Bronchial epithelial cell (primary cell): Measurements from ENCODE around the gene P2RY13. TPM values are rescaled to one million over a fixed set of nuclear protein-coding genes. Genes with fewer than 3 reads are reported as not detected.

Source experiments
- DNase-seq: peaks from one replicate; pipeline ENCODE4 v3.0.0-alpha.2; 2010; ENCODE audit warnings: low read depth
- FAIRE-seq: peaks from 2 replicates; lab custom pipeline; 2011; peaks lifted over from hg19 to GRCh38; lab: Jason Lieb, UNC
- H3K27me3 ChIP-seq: 2 replicates; pipeline ENCODE4 v1.5.1; 2011; ENCODE audit warnings: low read length; ENCODE audit not compliant: control insufficient read depth, insufficient read depth
- H3K36me3 ChIP-seq: 2 replicates; pipeline ENCODE4 v1.5.1; 2011; ENCODE audit warnings: low read length; ENCODE audit not compliant: control insufficient read depth, insufficient read depth
- H3K4me3 ChIP-seq: 2 replicates; pipeline ENCODE4 v1.5.1; 2011; ENCODE audit warnings: mild to moderate bottlenecking, low read depth, low read length, control low read depth
- total RNA-seq: library from RNA; depleted of rRNA; stranded (reverse); fragments of >200 nt; gene quantifications from 2 replicates; pipeline ENCODE4 v1.2.1, GENCODE V29; 2014
- TF ChIP-seq, protein P1 (sequence below): IDR thresholded peaks from 2 replicates; pipeline ENCODE4 v1.5.1; 2011; ENCODE audit warnings: mild to moderate bottlenecking, moderate library complexity, low read length, control low read depth, inconsistent platforms; ENCODE audit not compliant: insufficient read depth, severe bottlenecking

The P2RY13 gene
- total RNA-seq, 1 donor from 2014 or later: not detected

DNA sequence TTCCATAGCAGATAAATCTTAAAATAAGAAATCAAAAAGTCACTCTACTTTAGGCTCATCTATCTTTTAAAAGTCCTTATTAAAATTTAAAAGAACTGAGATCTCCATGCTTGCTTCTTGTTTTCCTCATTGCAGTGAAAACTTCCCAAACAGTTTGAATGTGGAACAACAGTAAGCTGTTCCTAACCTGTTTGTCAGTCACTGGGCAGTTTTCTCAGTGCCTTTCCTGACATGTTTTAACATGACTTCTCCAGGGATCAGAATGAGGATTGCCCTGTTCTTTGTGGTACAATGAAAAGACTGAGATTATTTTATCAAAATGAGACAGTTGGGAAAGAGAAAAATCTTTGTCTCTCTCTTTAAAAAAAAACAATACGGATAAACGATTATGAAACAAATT, 13.5 kb downstream of the P2RY13 start:
- FAIRE-seq: no peak
- Histone ChIP-seq H3K36me3 (peaks cover 2% of the 10 kb centered on the region), H3K27me3 (no peaks in the 10 kb centered on the region), H3K4me3 (peak overlapping the region; percentile 73)
- TF ChIP-seq, protein P1, sequence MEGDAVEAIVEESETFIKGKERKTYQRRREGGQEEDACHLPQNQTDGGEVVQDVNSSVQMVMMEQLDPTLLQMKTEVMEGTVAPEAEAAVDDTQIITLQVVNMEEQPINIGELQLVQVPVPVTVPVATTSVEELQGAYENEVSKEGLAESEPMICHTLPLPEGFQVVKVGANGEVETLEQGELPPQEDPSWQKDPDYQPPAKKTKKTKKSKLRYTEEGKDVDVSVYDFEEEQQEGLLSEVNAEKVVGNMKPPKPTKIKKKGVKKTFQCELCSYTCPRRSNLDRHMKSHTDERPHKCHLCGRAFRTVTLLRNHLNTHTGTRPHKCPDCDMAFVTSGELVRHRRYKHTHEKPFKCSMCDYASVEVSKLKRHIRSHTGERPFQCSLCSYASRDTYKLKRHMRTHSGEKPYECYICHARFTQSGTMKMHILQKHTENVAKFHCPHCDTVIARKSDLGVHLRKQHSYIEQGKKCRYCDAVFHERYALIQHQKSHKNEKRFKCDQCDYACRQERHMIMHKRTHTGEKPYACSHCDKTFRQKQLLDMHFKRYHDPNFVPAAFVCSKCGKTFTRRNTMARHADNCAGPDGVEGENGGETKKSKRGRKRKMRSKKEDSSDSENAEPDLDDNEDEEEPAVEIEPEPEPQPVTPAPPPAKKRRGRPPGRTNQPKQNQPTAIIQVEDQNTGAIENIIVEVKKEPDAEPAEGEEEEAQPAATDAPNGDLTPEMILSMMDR: no peak
- peak; percentile 92 for DNase-seq

DNA sequence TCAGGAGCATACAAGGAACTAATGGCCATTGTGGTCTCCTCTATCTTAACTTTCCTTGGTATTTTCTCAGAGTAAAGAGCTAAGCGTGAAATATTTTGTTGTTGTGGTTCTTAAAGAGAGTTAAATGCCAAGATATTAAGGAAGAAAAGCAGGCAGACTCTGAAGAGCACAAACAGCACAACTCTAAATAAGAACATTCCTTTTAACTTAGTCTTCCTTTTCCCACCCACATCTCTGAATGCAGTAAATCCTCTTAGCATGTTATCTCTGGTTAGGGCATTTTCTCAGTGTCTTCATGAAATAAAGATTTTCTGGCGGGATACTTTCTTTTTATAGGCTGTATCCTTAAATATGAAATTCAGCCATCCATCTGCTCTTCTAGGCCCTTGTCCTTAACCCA, 14.2 kb downstream of the P2RY13 start:
- FAIRE-seq (no peak), DNase-seq (peak; percentile 60)
- peaks cover 2% of the 10 kb centered on the region for H3K36me3 ChIP-seq
- TF ChIP-seq, protein P1: no peak
- H3K27me3 ChIP-seq: no peaks in the 10 kb centered on the region
- peak overlapping the region; percentile 73 for H3K4me3 ChIP-seq

DNA sequence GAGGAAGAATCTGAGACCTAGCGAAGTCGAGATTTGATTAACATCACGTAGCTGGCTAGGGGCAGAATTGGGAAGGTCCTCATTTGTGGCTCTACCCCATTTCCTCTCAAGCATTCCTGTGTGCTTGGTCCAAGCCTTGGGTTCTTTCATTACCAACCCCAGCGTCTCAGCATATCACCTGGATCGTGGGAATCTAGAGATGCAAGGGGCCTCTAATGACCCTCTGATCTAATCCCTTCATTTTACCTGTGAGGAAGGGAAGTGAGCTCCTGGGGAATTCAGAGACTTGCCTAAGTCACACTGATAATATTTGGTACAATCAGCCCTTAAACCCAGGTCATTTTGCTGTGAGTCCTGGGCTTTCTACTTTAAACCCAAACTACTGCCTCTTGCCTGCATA, 14.8 kb downstream of the P2RY13 start:
- H3K27me3 ChIP-seq: no peaks in the 10 kb centered on the region
- FAIRE-seq (no peak), DNase-seq (no peak)
- peak overlapping the region; percentile 73 for H3K4me3 ChIP-seq
- TF ChIP-seq, protein P1: no peak
- H3K36me3 ChIP-seq: peaks cover 2% of the 10 kb centered on the region

DNA sequence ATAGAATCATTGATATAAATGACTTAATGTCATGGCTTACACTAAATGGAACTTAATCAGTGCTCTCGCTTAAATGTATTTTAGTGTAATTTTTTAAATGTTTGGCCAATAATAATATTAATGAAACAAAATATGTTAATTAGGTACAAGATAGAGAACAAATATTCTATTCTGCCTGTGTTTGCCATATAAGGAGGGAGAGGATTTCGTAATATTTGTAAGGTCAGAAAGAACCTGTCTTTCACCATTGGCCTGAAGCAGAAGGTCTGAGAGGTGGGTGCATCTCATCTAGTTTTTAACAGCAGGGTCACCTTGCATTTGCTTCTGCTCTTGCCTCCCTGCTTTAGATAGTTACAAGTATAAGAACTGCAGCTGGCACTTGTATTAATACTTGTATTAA, 15.2 kb downstream of the P2RY13 start:
- TF ChIP-seq, protein P1: no peak

DNA sequence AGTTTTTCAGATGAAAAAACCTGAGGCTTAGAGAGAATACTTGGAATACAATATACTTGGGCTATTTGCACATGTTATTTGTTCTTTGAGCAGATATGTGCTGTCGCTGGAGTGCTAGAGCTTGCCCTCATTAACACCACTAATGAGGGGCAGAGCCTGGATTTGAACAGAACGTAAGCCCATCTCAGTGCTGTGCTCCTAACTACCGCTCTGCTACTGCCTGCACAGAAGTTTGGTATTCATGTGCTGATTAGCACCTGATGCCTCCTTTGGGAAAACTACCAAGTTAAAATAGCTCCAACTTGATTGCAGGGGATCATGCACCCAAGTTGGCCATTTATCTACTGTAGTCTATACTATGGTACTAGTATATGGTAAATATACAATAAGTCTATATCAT, 16.4 kb downstream of the P2RY13 start:
- DNase-seq (no peak), FAIRE-seq (no peak)
- peak overlapping the region; percentile 0 for H3K4me3 ChIP-seq
- TF ChIP-seq, protein P1: no peak
- no peaks in the 10 kb centered on the region for H3K27me3 ChIP-seq
- H3K36me3 ChIP-seq: peaks cover 3% of the 10 kb centered on the region

More for the DNA sequence above, 15.2 kb downstream of the P2RY13 start:
- DNase-seq (no peak), FAIRE-seq (peak; percentile 43)
- peaks cover 3% of the 10 kb centered on the region for H3K36me3 ChIP-seq
- no peaks in the 10 kb centered on the region for H3K27me3 ChIP-seq
- H3K4me3 ChIP-seq: peak overlapping the region; percentile 73

DNA sequence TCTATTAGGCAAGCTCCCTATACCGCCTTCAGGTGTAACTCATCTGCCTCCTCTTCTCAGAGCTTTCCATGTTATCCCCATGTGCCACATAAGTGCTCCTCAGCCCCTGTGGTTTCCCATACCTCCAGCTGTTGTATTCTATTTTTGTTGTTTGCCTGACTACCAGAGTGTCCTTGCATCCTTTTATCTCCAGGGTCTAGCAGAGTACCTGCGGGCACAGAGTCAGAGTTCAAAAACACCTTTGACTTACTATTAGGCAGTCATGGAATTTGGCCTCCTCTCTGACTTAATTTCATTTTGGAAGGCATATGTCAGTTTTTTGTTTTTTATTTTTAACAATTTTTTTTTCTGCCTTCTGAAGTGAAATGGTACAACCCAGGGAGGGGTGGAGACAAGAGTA, 19.8 kb downstream of the P2RY13 start:
- no peak for DNase-seq
- Histone ChIP-seq H3K4me3 (no peak overlapping the region), H3K27me3 (no peaks in the 10 kb centered on the region), H3K36me3 (peaks cover 3% of the 10 kb centered on the region)
- TF ChIP-seq, protein P1: no peak
- FAIRE-seq: no peak
